Left lung (tissue), 10 donors: Measurements from ENCODE around the gene CAPN2. TPM values are rescaled to one million over a fixed set of nuclear protein-coding genes. Genes with fewer than 3 reads are reported as not detected.
A peak's percentile ranks its signal among the peaks of the same experiment; 100 is the strongest.

Experiments used
- ATAC-seq: fragments of 200-7000 bp; cut with Tn5 transposase; one replicate; pipeline ENCODE4 v1.9.1; 2020; ENCODE audit warnings: moderate library complexity
- DNase-seq, 4 donors: peaks; one replicate each; pipeline ENCODE4 v3.0.0-alpha.2; 2013 to 2020
- H3K27ac ChIP-seq, 2 donors: fragments of 200-600 bp; sonication (generic) in 1 of 2; one replicate each; pipeline versions ENCODE4 v1.5.0 to v1.8.0; 2020 to 2021
- H3K27me3 ChIP-seq, 2 donors: fragments of 200-600 bp; sonication (generic) in 1 of 2; one replicate each; pipeline versions ENCODE4 v1.5.0 to v1.8.0; 2020 to 2021
- H3K36me3 ChIP-seq, 2 donors: fragments of 200-600 bp; sonication (generic) in 1 of 2; one replicate each; pipeline versions ENCODE4 v1.5.0 to v1.8.0; 2020 to 2021
- H3K4me1 ChIP-seq, 2 donors: fragments of 200-600 bp; one replicate each; pipeline ENCODE4 v1.8.0; 2021
- H3K4me3 ChIP-seq, 2 donors: fragments of 200-600 bp; sonication (generic) in 1 of 2; one replicate each; pipeline versions ENCODE4 v1.5.0 to v1.8.0; 2020 to 2021; ENCODE audit warnings: mild to moderate bottlenecking in 1 of 2
- H3K9me3 ChIP-seq, 2 donors: fragments of 200-600 bp; sonication (generic) in 1 of 2; one replicate each; pipeline versions ENCODE4 v1.5.0 to v1.8.0; 2020 to 2021
- intact Hi-C, 2 donors: fragments of 100-400 bp; cut with DNase I; formaldehyde crosslinking; loops; one replicate each; pipeline versions ENCODE4 v1.11.2 to v1.14.2; 2022
- polyA plus RNA-seq, 6 donors: library from polyadenylated mRNA; unstranded; fragments of 120-200 nt; gene quantifications; one replicate each; pipeline ENCODE4 v1.2.1, GENCODE V29; 2013; ENCODE audit not compliant: insufficient read length in 6 of 6
- total RNA-seq, 2 donors: library from RNA; stranded (reverse); fragmentation: NEBNext Ultra II Directional; extraction: Animal tissue kit (Norgen Biotek cat#: 25700); gene quantifications; one replicate each; pipeline ENCODE4 v1.2.1, GENCODE V29; 2021
- TF ChIP-seq, protein P1 (sequence below), 2 donors: fragments of 200-600 bp; sonication (generic) in 1 of 2; IDR thresholded peaks; one replicate each; pipeline versions ENCODE4 v1.5.0 to v1.8.0; 2021; ENCODE audit warnings: antibody characterized with exemption in 2 of 2
- donor health status: DM: no; HTN: yes; CAD: no.
- donor health status: DM: no; HTN: no; CAD: no.

CAPN2 gene
- total and polyA plus RNA-seq, 8 donors = 139 to 434 (median 163) TPM

DNA sequence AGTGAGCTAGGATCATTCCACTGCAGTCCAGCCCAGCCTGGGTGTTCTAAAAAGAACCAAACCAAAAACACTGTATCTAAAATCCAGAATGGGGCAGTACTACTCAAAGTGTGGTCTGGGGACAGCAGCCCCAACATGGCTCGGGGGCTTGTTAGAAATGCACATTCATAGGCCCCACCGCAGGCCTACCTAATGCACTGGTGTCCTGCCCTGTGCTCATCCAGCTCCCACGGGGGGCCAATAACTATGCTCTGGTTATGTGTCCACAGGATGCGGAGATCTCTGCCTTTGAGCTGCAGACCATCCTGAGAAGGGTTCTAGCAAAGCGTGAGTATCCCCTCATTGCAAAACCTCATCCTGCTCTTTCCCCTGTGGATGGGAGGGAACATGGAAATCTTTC lies 51.5 kb downstream of the CAPN2 start:
- Histone ChIP-seq H3K9me3 (no peaks in the 10 kb centered on the region), H3K27ac (no peak overlapping the region), H3K4me3 (no peak overlapping the region), H3K27me3 (no peaks in the 10 kb centered on the region), H3K36me3 (peaks cover 0 to 83% of the 10 kb centered on the region in 2 donors), H3K4me1 (peaks cover 0 to 11% of the 10 kb centered on the region in 2 donors)
- TF ChIP-seq, protein P1, sequence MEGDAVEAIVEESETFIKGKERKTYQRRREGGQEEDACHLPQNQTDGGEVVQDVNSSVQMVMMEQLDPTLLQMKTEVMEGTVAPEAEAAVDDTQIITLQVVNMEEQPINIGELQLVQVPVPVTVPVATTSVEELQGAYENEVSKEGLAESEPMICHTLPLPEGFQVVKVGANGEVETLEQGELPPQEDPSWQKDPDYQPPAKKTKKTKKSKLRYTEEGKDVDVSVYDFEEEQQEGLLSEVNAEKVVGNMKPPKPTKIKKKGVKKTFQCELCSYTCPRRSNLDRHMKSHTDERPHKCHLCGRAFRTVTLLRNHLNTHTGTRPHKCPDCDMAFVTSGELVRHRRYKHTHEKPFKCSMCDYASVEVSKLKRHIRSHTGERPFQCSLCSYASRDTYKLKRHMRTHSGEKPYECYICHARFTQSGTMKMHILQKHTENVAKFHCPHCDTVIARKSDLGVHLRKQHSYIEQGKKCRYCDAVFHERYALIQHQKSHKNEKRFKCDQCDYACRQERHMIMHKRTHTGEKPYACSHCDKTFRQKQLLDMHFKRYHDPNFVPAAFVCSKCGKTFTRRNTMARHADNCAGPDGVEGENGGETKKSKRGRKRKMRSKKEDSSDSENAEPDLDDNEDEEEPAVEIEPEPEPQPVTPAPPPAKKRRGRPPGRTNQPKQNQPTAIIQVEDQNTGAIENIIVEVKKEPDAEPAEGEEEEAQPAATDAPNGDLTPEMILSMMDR (IDR thresholded peaks at IDR 0.05) = no peak
- ATAC-seq (no peak), DNase-seq (no peak)
- intact Hi-C loops = no loop called here

DNA sequence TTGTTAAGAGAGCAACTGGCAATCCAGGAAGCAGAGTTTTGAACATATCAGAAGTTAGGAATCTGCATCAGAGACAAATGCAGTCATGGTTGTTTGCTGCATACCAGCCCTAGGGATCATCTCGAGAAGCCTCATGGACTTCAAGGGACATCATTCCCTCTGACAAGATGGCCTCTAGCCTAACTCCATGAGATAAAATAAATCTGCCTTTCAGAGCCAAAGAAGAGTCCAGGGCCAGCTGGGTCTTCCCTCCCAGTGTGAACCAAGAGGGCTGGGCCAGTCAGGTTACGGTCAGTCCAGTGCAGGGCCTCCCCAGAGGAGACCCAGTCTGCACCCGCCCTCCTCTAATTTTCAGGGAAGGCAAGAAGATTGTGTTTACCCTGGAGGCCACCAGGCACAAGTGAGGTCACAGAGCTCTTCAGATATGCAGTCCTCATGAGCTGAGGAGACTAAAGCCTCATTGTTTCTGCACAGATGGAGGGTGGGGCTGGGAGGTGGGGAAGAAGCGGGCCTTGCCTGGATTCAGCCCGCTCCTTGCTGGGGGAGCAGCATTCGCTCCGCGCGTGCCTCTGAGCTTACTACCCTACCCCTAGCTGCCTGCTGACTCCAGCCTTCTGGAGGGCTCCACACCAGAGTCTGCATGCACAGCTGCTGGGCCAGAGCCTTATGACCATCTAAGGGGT lies 52.8 kb downstream of the CAPN2 start:
- peaks cover 0 to 11% of the 10 kb centered on the region in 2 donors for H3K4me1 ChIP-seq
- intact Hi-C loops = no loop called here

DNA sequence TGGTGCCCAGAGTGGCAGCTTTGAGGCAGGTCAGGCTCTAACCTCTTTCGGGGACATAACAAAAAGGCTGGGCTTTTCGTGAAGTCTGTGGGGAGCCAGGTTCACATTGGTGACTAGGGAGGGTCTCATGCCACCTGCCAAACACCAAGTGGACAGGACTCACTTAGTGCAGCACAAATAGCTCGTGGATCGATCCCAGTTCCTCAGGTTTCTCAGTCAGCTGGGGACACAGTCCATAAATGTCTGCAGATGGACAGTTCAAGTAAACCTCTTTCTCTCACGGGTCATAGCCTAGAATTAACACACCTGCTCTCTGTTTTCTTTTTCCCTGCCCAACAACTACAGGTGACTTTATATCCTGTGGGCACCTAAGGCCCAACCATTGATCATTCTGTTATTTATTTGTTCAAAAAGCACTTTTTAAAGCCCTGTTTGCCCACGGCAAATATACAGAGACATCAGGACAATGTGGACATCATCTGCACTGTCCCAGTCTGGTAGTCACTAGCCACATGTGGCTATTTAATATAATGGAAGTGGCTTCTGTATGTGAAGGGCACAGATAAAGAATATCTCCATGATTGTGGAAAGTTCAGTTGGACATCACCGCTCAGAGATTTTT lies 53.5 kb downstream of the CAPN2 start:
- TF ChIP-seq, protein P1 (IDR thresholded peaks at IDR 0.05) = no peak
- Histone ChIP-seq H3K9me3 (no peaks in the 10 kb centered on the region), H3K36me3 (peaks cover 0 to 83% of the 10 kb centered on the region in 2 donors), H3K27ac (no peak overlapping the region), H3K4me3 (no peak overlapping the region), H3K27me3 (no peaks in the 10 kb centered on the region), H3K4me1 (peaks cover 0 to 11% of the 10 kb centered on the region in 2 donors)
- intact Hi-C loops = no loop called here
- no peak for DNase-seq
- no peak for ATAC-seq

More for the DNA sequence above, 52.8 kb downstream of the CAPN2 start:
- H3K27me3 ChIP-seq = no peaks in the 10 kb centered on the region
- peaks cover 0 to 83% of the 10 kb centered on the region in 2 donors for H3K36me3 ChIP-seq
- no peak overlapping the region for H3K4me3 ChIP-seq
- H3K9me3 ChIP-seq = no peaks in the 10 kb centered on the region
- DNase-seq = peak in 1 of 4 donors; percentile 57
- TF ChIP-seq, protein P1 (IDR thresholded peaks at IDR 0.05) = no peak
- peak; percentile 70 for ATAC-seq
- H3K27ac ChIP-seq = no peak overlapping the region

DNA sequence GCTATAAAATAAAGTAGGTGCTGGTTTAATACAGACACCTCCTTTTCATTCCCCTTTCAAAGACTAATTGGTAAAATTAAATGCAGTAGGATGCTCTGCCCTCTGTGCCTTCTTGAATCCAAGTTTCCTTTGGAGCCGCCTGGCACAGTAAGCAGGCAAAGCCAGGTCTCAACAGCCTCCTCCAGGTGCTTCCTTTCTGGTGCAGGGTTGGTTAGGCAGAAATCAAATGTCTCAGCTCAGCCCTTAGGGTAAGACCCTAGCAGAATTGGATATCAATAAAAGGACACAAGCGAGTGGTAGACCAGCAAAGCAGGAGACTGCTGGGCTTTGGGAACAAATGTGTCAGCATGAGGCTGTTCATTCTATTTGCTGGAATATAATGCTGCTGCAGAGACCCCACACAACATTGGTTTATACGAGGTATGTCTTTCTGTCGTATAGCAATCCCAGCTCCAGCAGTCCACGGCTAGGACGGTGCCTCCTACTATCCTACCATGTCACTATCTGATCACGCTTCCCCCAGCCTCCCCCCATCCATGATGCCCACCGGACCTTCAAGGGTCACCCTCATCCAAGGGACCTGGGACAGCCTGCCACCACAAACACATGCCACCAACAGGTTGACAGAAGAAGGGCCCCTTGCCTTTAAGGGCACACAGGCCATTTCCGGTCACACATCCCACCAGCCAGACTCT lies 58.4 kb downstream of the CAPN2 start:
- ATAC-seq = no peak
- no peaks in the 10 kb centered on the region for H3K9me3 ChIP-seq
- peaks cover 0 to 81% of the 10 kb centered on the region in 2 donors for H3K36me3 ChIP-seq
- peaks cover 19 to 31% of the 10 kb centered on the region in 2 donors for H3K4me1 ChIP-seq
- no peak overlapping the region for H3K4me3 ChIP-seq
- TF ChIP-seq, protein P1 (IDR thresholded peaks at IDR 0.05) = no peak
- peak overlapping the region; percentile 71 to 91 for H3K27ac ChIP-seq
- H3K27me3 ChIP-seq = no peaks in the 10 kb centered on the region
- intact Hi-C loops = no loop called here
- no peak for DNase-seq

DNA sequence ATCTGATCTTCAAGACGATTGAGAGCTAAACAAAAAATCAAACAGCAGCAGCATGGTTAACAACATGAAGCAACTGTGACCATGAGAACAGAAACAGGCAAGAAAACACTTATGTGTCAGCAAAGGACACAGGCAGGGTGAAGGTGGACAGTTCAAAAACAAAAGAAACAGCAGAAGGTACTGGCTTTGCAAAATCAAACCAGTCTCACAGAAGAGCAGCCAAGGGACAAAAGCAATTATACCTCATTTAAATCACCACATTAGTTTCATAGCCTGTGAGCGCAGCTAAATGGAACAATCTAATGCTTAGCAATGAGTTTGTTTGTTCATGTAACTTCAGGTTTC lies 59.1 kb downstream of the CAPN2 start:
- no peak for DNase-seq
- Histone ChIP-seq H3K27ac (peak overlapping the region; percentile 71 to 91), H3K9me3 (no peaks in the 10 kb centered on the region), H3K4me3 (no peak overlapping the region), H3K36me3 (peaks cover 0 to 81% of the 10 kb centered on the region in 2 donors), H3K27me3 (no peaks in the 10 kb centered on the region), H3K4me1 (peaks cover 19 to 38% of the 10 kb centered on the region in 2 donors)
- TF ChIP-seq, protein P1 (IDR thresholded peaks at IDR 0.05) = no peak
- intact Hi-C loops = no loop called here
- ATAC-seq = peak; percentile 43
